Peyer's patch (tissue), 4 donors: ENCODE measurements around the gene SLC16A13.

Experiments used
- POLR2A ChIP-seq, 2 donors: fragments of 450-650 bp; IDR thresholded peaks; one replicate each; pipeline ENCODE4 v1.5.1; 2017; ENCODE audit warnings: antibody characterized with exemption in 2 of 2, mild to moderate bottlenecking in 2 of 2, moderate library complexity in 2 of 2
- TF ChIP-seq, protein P1 (sequence below), 6 experiments: fragments of 450-650 bp in 4 of 6; fragments of 200-600 bp in 2 of 6; sonication (generic) in 1 of 6; IDR thresholded peaks; one replicate each; pipeline ENCODE4 v1.5.1; 2017 to 2019; ENCODE audit warnings: antibody characterized with exemption in 6 of 6, mild to moderate bottlenecking in 3 of 6, moderate library complexity in 1 of 6

DNA sequence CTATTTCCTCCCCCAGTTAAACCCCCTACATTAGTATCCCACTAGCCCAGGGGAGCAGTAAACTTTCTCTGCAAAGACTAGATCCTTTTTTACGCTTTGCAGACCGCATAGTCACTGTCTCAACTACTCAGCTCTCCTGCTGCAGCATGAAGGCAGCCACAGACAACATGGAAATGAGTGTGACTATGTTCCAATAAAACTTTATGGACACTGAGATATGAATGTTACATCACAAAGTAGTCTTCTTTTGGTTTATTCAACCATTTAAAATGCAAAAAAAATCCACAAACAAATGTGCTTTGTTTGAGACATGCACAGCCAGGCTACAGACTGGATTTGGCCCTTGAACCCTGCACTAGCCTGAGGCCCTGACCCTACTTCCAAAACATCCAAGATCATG lies 25.3 kb upstream of the SLC16A13 start:
- TF ChIP-seq, protein P1, sequence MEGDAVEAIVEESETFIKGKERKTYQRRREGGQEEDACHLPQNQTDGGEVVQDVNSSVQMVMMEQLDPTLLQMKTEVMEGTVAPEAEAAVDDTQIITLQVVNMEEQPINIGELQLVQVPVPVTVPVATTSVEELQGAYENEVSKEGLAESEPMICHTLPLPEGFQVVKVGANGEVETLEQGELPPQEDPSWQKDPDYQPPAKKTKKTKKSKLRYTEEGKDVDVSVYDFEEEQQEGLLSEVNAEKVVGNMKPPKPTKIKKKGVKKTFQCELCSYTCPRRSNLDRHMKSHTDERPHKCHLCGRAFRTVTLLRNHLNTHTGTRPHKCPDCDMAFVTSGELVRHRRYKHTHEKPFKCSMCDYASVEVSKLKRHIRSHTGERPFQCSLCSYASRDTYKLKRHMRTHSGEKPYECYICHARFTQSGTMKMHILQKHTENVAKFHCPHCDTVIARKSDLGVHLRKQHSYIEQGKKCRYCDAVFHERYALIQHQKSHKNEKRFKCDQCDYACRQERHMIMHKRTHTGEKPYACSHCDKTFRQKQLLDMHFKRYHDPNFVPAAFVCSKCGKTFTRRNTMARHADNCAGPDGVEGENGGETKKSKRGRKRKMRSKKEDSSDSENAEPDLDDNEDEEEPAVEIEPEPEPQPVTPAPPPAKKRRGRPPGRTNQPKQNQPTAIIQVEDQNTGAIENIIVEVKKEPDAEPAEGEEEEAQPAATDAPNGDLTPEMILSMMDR (IDR thresholded peaks at IDR 0.05) = no peak
- no peak for TF ChIP-seq POLR2A (IDR thresholded peaks at IDR 0.05)
